Ascending aorta (tissue), 2 donors: Measurements from ENCODE around the gene ESPNL. TPM values are rescaled to one million over a fixed set of nuclear protein-coding genes. Genes with fewer than 3 reads are reported as not detected.
A peak's percentile ranks its signal among the peaks of the same experiment; 100 is the strongest.
"Not testable (repeated sequence)": the region's sequence is repeated elsewhere in the genome, so short reads cannot be mapped to it uniquely, and the experiment has no call there.

Experiments
- DNase-seq, 2 donors: peaks; one replicate each; pipeline ENCODE4 v3.0.0-alpha.2; 2019; ENCODE audit warnings: low spot score in 2 of 2
- H3K27ac ChIP-seq, 2 donors: fragments of 200-600 bp; sonication (generic); one replicate each; pipeline ENCODE4 v1.5.1; 2016 to 2017; ENCODE audit warnings: mild to moderate bottlenecking in 1 of 2
- H3K27me3 ChIP-seq: fragments of 200-600 bp; sonication (generic); one replicate; pipeline ENCODE4 v1.5.1; 2017
- H3K36me3 ChIP-seq, 2 donors: fragments of 200-600 bp; sonication (generic); one replicate each; pipeline ENCODE4 v1.5.1; 2016
- H3K4me1 ChIP-seq, 2 donors: fragments of 200-600 bp; sonication (generic); one replicate each; pipeline ENCODE4 v1.5.1; 2016 to 2017; ENCODE audit warnings: mild to moderate bottlenecking in 1 of 2
- H3K4me3 ChIP-seq, 2 donors: fragments of 200-600 bp; sonication (generic); one replicate each; pipeline ENCODE4 v1.5.1; 2016 to 2017; ENCODE audit warnings: mild to moderate bottlenecking in 1 of 2
- H3K9me3 ChIP-seq, 2 donors: fragments of 200-600 bp; sonication (generic); one replicate each; pipeline ENCODE4 v1.5.1; 2016
- intact Hi-C: fragments of 100-400 bp; cut with DNase I; formaldehyde crosslinking; loops from one replicate; pipeline ENCODE4 v1.15.1; 2023
- total RNA-seq: library from RNA; depleted of rRNA; stranded (reverse); fragments of >200 nt; gene quantifications from one replicate; pipeline ENCODE4 v1.1.0, GENCODE V29; 2016
- TF ChIP-seq, protein P1 (sequence below), 3 experiments: fragments of 200-600 bp in 2 of 3; fragments of 450-650 bp in 1 of 3; sonication (generic) in 2 of 3; IDR thresholded peaks; one replicate each; pipeline ENCODE4 v1.5.1; 2016 to 2019; ENCODE audit warnings: antibody characterized with exemption in 3 of 3, mild to moderate bottlenecking in 1 of 3, moderate library complexity in 1 of 3

Gene ESPNL
- total RNA-seq, 1 donor from 2014 or later, result not detected

DNA sequence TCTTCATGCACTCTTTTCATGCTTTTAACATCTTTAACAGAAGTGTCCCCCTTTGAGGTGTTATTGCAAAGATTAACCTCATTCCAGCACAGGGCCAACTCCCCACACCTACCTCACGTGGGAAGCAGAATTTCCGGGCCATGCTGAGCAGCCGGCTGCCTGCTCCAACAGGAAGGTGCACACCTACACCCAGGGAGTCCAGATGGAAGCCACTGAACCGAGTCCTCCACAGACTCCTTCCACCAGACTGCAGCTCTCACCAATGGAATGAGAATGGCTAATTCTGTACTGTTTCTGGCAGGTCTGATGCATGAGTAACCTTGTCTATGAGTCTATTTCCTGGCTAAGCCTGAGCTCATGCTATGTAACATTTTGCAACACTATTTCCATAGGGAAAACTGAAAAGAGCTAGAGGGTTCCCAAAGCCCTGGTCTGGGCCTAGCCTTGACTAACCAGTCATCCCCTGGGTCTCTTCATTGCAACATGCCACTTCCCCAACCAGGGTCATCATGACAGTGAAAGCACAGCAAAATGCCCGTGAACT lies 69.6 kb downstream of the ESPNL start:
- intact Hi-C loops, result loop anchor here (2.0 kb wide), 4 partner anchors 27 to 117 kb away; partner anchors contain the start of genes ILKAP and SCLY
- H3K4me1 ChIP-seq, result peaks cover 8 to 34% of the 10 kb centered on the region in 2 donors
- H3K27ac ChIP-seq, result peak overlapping the region; percentile 85 to 91
- H3K36me3 ChIP-seq, result peaks cover 34 to 48% of the 10 kb centered on the region in 2 donors
- no peaks in the 10 kb centered on the region for H3K27me3 ChIP-seq
- no peak overlapping the region for H3K4me3 ChIP-seq
- no peaks in the 10 kb centered on the region for H3K9me3 ChIP-seq
- DNase-seq, result peak in 1 of 2 donors; percentile 88
- TF ChIP-seq, protein P1, sequence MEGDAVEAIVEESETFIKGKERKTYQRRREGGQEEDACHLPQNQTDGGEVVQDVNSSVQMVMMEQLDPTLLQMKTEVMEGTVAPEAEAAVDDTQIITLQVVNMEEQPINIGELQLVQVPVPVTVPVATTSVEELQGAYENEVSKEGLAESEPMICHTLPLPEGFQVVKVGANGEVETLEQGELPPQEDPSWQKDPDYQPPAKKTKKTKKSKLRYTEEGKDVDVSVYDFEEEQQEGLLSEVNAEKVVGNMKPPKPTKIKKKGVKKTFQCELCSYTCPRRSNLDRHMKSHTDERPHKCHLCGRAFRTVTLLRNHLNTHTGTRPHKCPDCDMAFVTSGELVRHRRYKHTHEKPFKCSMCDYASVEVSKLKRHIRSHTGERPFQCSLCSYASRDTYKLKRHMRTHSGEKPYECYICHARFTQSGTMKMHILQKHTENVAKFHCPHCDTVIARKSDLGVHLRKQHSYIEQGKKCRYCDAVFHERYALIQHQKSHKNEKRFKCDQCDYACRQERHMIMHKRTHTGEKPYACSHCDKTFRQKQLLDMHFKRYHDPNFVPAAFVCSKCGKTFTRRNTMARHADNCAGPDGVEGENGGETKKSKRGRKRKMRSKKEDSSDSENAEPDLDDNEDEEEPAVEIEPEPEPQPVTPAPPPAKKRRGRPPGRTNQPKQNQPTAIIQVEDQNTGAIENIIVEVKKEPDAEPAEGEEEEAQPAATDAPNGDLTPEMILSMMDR (IDR thresholded peaks at IDR 0.05), result no peak

DNA sequence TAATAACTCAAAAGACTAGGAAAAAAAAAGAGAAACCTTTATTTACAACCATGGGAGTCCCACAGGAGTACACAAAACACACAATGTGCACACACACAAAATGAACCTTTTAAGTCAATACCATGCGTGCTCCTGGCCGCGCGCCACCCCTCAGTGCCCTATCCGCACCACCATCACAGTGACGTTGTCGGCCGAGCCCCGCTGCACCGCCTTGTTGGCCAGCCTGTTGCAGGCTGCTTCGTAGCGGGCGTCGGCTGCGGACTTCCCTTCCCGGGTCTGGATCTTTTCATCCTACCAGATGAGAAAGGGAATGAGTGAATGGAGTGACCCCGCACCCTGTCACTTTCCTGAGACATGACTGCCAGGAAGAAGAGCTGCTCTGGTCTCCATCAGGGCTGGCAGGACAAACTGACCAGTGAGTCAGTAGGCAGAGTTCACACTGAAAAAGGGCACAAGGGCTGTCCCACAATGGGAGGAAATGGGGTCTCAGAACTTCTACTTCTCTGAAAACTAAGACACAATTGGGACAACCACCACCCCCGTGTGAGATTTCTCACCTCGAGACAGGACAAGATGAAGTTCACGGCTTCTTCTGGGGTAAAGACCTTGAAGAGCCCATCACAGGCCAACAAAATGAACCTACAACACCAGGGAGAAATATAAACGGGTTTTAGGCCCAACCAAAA lies 70.4 kb downstream of the ESPNL start:
- no peak for DNase-seq
- TF ChIP-seq, protein P1 (IDR thresholded peaks at IDR 0.05), result no peak
- H3K4me3 ChIP-seq, result no peak overlapping the region
- no peaks in the 10 kb centered on the region for H3K9me3 ChIP-seq
- H3K27me3 ChIP-seq, result no peaks in the 10 kb centered on the region
- intact Hi-C loops, result loop anchor here (2.0 kb wide), 2 partner anchors 32 to 110 kb away; partner anchors contain the start of genes ILKAP and SCLY
- H3K27ac ChIP-seq, result peak overlapping the region; percentile 85 to 91
- H3K36me3 ChIP-seq, result peaks cover 39 to 55% of the 10 kb centered on the region in 2 donors
- H3K4me1 ChIP-seq, result peaks cover 8 to 34% of the 10 kb centered on the region in 2 donors

DNA sequence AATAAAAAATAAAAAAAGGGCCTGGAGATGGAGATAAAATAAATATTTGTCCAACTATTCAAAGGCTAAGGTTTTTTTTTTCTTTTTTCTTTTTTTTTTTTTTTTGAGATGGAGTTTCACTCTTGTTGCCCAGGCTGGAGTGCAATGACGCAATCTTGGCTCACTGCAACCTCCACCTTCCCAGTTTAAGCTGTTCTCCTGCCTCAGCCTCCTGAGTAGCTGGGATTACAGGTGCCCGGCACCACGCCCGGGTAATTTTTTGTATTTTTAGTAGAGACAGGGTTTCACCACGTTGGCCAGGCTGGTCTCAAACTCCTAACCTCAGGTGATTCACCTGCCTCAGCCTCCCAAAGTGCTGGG lies 70.9 kb downstream of the ESPNL start:
- Histone ChIP-seq H3K4me1 (peaks cover 8 to 34% of the 10 kb centered on the region in 2 donors), H3K27ac (peak overlapping the region; percentile 85 to 91), H3K36me3 (peaks cover 41 to 58% of the 10 kb centered on the region in 2 donors)
- H3K27me3 ChIP-seq, H3K9me3 ChIP-seq, H3K4me3 ChIP-seq, DNase-seq: not testable (repeated sequence)
- intact Hi-C loops, result loop anchor here (2.0 kb wide), 2 partner anchors 32 to 110 kb away; partner anchors contain the start of genes ILKAP and SCLY

DNA sequence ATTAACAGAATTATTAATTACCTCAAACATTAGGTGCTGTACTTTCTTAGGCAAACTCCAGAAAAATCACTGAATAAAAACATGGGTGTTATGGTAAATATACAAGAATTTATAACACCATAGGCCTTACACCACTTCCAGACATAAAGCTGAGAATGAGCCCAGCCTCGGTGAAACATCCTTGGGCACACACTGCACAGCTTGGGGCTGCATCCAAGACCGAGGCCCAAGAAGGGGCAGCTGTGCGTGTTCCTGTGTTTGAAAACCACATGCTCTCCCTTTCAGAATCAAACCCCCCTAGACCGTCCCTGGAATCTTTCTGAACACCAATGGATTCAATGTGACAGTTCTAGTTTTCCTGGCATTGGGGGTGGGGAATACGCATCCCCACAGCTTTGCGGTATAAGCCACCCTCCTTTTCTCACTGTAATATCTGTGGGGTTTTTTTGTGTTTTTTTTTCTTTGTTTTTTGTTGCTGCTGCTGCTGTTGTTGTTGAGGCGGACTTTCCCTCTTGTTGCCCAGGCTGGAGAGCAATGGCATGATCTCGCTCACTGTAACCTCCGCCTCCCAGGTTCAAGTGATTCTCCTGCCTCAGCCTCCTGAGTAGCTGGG lies 71.5 kb downstream of the ESPNL start:
- intact Hi-C loops, result loop anchor here (2.0 kb wide), 2 partner anchors 31 to 111 kb away; partner anchors contain the start of genes ILKAP and SCLY
- Histone ChIP-seq H3K9me3 (no peaks in the 10 kb centered on the region), H3K27ac (peak overlapping the region; percentile 85 to 91), H3K36me3 (peaks cover 41 to 63% of the 10 kb centered on the region in 2 donors), H3K4me3 (no peak overlapping the region), H3K27me3 (no peaks in the 10 kb centered on the region), H3K4me1 (peaks cover 8 to 34% of the 10 kb centered on the region in 2 donors)
- no peak for DNase-seq
- TF ChIP-seq, protein P1 (IDR thresholded peaks at IDR 0.05), result no peak

DNA sequence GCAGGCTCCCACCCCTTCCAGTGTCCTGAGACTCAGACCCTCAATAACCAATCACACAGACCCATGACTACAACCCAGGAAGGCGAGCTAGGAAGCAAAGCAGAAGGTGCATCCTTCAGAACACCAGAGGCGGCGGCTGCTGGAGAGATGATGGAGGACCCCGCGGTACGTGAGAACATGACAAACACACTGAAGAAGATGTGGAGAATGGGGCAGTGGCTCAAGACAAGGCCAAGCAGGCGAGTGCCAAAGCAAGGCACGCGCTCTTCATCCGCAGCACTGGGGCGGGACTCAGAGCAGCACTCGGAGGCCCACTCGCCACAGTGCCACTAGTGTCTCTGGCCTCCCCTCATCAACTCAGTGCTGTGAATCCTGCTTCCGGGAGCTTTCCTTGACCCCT lies 72.3 kb downstream of the ESPNL start:
- no peak overlapping the region for H3K4me3 ChIP-seq
- DNase-seq, result no peak
- TF ChIP-seq, protein P1 (IDR thresholded peaks at IDR 0.05), result no peak
- peaks cover 41 to 64% of the 10 kb centered on the region in 2 donors for H3K36me3 ChIP-seq
- peaks cover 8 to 34% of the 10 kb centered on the region in 2 donors for H3K4me1 ChIP-seq
- intact Hi-C loops, result no loop called here
- no peaks in the 10 kb centered on the region for H3K27me3 ChIP-seq
- peak overlapping the region; percentile 85 to 91 for H3K27ac ChIP-seq
- no peaks in the 10 kb centered on the region for H3K9me3 ChIP-seq

DNA sequence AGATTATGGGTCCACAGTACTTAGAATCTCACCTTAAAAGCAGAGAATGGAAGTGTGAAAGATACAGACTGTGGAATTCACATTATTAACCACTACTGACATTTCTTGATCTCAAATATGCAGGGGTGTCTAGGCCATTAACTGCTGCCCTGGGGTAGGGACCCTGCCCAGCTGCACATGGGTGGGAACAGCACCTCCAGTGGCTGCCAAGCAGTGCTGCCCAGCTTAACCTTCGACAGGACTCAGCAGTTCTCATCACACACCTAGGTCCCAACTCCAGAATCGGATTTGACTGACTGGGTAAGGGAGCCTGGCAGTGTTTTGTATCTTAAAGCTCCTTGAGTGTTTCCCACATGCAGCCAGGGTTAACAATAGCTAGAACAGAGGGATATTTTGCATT lies 73.6 kb downstream of the ESPNL start:
- H3K4me3 ChIP-seq, result no peak overlapping the region
- no peaks in the 10 kb centered on the region for H3K27me3 ChIP-seq
- H3K4me1 ChIP-seq, result peaks cover 8 to 27% of the 10 kb centered on the region in 2 donors
- no peak overlapping the region for H3K27ac ChIP-seq
- peaks cover 53 to 71% of the 10 kb centered on the region in 2 donors for H3K36me3 ChIP-seq
- H3K9me3 ChIP-seq, result no peaks in the 10 kb centered on the region
- TF ChIP-seq, protein P1 (IDR thresholded peaks at IDR 0.05), result no peak
- DNase-seq, result no peak
- intact Hi-C loops, result no loop called here
